Stimulated activated naive CD8-positive, alpha-beta T cell treated with anti-CD3 and anti-CD28 coated beads, Interleukin-15, Interleukin-2, amounts not matched to agents 100 U/mL and 50 U/mL, for 24 hours (primary cell): ENCODE measurements around the gene CDCA8.
"Not testable (repeated sequence)": the region's sequence is repeated elsewhere in the genome, so short reads cannot be mapped to it uniquely, and the experiment has no call there.

Experiments used
- ATAC-seq: fragments of 150-1000 bp; cut with Tn5 transposase; one replicate; pipeline ENCODE4 v1.10.0; 2021
- DNase-seq: peaks from one replicate; pipeline ENCODE4 v3.0.0; 2021

CDCA8 gene

DNA sequence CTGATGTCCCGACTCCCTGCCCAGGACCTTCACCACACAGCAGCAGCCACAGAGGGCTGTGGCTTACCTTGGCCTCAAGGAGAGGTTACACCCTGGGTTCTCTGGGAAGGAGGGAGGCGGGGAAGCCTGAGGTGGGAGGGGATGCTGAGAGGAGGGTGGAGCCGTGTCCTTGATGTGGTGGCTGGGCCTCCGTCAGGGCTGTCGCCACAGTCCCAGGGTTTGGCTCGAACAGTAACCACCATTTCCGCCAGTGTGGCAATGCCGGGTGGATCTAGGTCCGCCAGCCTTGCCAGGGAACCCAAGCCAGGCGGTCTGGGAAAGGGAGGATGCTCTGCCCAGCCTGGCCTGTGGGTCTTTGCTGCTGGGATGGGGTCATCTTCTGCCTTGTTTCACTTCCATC lies 18.4 kb upstream of the CDCA8 start:
- ATAC-seq (peak; percentile 78), DNase-seq (peak; percentile 53)

DNA sequence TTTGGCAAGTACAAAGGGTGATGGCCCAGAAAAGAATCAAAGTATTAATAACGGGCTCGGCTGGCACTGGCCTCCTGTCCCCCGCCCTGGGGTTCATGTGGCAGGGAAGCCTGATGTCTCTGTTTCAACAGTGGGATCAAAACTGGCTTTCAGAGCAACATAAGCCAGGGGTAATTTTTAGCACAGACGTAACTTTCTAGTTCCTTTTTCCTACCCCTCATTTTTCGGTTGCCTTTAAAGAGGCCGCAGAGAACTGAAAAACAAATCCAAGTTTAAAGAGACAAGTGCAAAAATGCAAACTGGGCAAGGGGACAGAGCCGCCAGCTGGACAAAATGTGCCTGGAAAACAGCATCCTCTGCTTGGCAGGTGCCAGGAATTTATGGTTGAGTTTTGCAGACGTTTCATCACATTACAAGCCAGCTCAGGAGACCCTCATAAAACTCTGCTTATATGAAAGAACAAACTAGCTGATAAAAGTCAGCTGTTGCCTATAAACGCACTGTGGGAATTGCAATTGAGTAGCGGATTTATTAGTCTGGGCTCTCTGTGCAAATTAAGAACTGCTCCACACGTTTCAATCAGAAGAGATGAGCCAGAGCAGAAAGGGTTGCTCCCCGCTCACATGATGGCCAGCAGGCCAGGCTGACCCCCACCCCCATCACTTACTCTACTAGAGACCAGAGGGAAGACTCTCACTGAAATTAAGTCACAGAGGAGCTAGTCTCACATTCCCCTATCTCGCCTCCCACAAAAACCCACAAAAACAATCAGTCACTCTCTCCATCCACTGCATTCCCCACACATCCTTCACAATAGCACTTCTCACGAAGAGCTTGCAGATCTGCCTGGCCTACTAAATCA lies 15.8 kb upstream of the CDCA8 start:
- ATAC-seq (no peak), DNase-seq (no peak)

DNA sequence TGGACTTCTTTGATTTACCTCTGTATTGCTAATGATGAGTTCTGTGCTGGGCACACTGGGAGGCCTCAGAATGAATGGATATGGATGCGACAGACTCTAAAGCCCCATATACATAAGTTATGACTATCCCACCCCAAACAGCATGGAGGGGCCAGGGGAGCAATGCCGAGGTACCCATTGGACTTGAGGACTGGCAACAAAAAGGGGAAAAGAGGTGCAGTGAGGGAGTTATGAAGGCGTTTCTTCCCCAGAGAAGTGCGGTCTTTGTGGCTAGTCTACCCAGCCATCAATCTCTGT lies 15.2 kb upstream of the CDCA8 start:
- DNase-seq (no peak), ATAC-seq (no peak)

DNA sequence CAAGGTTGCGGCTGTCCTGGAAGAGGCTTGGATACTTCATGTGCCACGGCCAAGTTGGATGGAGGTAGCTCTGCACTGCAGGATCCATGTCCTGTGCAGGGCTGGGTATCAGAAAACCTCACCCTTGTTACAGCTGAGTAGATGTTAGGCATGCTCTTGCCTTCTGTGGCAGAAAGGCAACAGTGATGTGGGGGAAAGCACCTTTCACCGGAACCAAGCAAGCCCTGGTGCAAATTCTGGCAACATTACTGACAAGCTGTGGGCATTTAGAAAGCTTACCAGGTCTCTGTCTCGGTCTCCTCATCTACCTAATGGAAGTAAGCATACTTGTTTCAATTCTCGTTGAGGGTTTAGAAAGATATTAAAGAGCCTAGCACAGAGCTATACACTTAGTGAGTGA lies 14.5 kb upstream of the CDCA8 start:
- DNase-seq (no peak), ATAC-seq (no peak)

DNA sequence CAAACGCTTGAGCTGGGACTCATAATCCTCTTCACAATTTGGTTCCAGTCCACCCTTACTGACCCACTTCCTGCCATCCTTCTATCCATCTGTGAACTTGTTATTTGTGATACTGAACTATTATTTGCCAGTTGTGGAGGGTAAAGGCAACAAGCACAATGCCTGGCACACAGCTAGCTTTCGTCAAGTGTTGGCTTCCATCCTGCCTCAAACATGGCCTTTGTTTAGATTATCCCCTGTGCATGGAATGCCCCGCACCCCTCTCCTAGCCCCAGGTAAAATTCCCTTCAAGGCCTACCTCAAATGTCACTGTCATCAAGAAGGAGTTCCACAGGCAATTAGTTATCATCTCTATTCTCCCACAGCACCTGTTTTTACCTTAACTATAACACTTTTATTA lies 11.4 kb upstream of the CDCA8 start:
- no peak for DNase-seq

DNA sequence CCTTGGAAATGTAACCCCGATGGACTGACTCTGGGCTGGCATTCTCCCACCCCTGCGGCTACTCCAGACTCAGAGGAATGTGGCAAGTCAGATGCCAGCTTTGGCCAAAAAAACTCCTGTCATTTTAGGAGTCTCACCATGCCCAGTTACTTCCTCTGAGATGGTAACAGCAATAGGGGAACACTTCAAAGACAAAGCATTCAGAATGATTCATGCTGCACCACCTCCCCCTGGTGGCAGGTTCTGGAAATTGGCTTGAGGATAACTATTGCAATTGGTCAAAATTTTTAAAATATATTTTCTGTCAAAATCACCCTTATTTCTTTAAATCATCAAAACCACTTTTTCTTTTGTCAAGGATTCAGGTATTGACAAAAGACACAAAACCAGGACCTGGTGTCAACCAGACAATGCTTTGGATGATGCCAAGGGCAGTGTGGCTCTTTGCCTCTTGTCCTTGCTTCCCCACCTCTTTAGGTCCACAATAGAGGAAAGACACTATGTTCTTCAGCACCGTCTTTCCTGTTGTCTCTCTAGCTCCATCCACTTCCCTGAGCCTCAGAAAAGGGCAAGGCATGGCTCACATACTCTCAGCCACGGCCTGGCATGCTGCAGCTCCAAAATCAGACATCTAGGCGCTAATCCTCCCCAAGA lies 9.9 kb upstream of the CDCA8 start:
- DNase-seq (peak; percentile 82), ATAC-seq (no peak)

More for the DNA sequence above, 11.4 kb upstream of the CDCA8 start:
- no peak for ATAC-seq

DNA sequence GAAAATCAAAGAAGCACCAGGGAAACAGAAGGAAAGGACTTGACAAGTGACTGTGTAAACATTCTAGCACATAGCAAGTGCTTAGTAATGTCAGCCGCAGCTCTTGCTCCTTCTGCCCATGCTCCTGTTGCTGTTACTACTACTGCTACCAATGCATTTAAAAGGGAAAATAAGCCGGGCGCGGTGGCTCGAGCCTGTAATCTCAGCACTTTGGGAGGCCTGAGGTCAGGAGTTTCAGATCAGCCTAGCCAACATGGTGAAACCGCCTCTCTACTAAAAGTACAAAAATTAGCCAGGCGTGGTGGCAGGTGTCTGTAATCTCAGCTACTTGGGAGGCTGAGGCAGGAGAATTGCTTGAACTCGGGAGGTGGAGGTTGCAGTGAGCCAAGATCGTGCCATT lies 8.1 kb upstream of the CDCA8 start:
- ATAC-seq: not testable (repeated sequence)

DNA sequence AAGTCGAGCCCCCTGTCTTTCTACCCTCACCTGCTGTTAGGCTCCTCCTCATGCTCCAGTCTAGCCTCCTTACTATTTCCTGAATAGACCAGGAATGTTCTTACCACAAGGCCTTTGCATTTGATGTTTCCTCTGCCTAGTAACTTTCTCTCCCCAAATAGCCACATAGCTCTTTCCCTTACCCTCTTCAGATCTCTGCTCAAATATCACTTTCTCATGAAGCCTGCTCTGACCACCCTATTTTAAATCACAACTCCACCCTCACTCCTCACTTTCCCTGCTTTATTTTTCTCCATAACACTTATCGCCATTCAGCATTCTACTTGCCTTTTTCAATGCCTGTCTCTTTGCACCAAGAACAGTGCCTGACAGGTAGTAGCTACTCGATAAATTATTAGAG lies 6.6 kb upstream of the CDCA8 start:
- DNase-seq (no peak), ATAC-seq (no peak)

More for the DNA sequence above, 8.1 kb upstream of the CDCA8 start:
- DNase-seq: not testable (repeated sequence)

DNA sequence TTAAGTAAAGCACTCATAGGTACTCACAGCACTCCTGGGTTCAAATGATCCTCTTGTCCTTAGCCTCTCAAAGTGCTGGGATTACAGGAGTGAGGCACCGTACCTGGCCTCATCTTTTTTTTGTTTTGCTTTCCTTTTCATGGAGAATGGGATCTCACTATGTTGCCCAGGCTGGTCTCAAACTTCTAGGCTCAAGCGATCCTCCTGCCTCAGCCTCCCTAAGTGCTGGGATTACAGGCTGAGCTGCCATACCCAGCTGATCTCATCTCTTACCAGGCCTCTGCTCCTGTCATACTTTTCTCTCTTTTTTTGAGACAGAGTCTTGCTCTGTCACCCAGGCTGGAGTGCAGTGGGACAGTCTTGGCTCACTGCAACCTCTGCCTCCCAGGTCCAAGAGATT lies 4.6 kb upstream of the CDCA8 start:
- not testable (repeated sequence) for DNase-seq, ATAC-seq

DNA sequence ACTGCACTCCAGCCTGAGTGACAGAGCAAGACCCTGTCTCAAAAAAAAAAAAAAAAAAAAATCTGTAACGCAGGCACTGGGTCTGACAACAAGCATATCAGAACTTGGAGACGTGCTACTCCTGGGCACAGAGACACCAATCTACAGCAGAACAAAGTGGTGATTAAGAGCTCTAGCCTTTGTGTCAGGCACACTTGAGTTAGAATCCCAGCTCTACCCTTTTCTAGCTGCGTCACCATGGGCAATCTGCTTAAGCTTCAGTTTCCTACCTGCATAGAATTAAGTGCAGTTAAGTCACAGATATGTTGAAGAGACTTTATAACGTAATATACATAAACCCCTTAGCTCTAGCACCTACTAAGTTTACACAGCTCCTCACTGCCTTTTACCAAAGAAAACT lies 3.4 kb upstream of the CDCA8 start:
- no peak for DNase-seq
- ATAC-seq: no peak

DNA sequence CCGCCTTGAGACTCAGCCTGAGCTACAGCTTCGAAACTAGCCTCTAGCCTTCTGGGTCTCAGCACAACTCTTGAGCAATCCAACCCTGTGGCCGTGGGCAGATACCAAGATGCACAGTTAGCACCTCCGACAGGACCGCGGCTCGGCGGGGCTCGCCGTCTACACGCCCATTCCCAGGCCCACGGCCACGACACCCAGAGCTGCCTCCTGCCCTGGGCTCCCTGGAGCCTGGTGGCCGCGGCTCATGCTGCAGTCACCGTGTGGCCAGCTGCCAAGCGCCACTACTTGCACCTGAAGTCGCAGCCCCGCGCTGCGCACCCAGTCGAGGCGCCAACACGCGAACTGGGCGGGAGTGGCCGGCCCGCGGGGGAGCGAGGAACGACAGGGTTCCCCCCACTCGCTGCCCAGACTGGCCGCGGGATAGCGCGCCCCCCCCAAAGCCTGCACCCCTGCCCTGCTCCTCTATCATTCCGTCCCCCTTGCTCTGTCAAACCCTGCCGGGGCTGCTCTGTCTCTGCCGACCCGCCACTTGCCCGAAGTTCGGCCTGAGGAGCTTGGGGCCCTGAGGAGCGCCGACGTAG lies 729 bp upstream of the CDCA8 start:
- ATAC-seq: no peak
- DNase-seq: peak; percentile 41

DNA sequence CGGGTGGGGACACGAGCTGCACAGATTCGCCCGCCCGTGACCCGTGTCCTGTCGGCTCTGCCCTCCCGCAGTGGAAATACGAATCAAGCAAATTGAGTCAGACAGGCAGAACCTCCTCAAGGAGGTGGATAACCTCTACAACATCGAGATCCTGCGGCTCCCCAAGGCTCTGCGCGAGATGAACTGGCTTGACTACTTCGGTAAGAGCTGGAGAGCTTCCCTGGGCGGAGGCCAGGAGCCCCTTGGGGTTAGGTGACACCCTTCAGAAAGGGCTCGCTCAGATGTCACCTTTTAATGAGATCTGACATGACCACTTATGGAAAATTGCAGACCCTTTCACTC lies 489 bp downstream of the CDCA8 start:
- peak; percentile 31 for DNase-seq
- ATAC-seq: no peak

DNA sequence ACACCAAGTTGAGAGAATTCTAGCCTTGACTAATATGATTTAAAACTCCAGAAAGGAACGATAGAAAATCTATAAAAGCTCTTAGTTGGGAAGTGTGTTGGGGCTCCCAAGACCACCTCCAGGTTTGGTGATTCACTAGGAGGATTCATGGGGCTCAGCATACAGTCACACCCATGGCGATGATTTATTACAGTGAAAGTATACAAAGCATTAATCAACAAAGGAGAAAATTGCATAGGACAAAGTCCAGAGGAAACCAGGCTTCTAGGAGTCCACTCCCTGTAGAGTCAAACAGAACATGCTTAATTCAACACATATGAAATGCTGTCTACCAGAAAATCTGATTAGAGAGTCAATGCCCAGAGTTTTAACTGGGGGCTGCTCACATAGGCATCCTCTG lies 4.8 kb downstream of the CDCA8 start:
- ATAC-seq (no peak), DNase-seq (no peak)

DNA sequence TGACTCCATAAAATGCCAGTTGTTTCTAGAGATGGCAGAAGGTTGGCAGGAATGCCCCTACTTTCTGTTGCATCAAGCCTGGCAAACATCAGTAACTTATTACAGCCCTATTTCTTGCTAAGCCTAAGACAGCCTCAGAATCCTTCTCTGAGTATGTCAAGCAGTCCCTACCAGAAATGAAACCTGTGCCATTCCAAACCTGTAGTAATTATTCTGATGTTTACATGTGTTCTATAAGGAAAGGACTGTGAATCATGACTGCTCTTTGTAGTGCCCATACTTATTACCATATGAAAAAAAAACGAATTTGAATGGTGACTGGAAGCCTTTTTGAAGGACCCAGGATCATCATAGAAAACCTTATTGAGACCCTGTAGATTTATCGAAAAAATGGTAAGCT lies 5.4 kb downstream of the CDCA8 start:
- ATAC-seq: no peak
- no peak for DNase-seq

DNA sequence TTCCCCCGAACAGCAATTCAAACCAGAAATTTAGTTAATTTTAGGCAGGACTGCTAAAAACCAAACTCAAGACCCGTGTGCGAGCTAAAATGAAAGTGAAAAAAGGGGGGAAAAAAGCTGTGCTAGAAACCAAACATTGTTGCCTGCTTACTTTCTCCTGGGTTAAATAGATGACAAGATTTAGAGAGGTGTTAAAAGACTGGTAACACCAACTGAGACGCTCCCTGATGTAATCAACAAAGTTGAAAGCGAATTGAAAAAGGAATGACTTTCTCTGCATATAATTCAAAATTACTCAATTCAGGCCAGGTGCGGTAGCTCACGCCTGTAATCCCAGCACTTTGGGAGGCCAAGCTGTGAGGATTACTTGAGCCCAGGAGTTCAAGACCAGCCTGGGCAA lies 6.8 kb downstream of the CDCA8 start:
- ATAC-seq: no peak
- DNase-seq: no peak

DNA sequence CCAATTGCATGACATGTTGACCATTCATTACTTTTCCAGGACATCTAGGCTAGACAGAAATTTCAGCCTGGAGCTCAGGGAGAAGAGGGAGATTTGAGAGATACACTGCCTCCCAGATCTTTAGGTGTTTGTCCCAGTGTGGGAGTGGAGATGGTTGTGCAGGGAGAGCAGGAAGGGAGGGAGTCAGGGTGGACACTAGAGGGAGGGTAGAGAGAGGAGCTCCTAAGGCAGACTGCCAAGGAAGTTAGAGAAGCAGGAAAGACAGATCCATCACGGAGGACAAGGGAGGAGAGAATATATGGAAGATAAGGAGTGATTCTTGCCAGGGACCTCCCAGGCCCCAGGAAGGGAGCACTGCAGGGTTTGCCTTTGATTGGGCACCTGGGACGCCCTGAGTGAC lies 8.7 kb downstream of the CDCA8 start:
- DNase-seq (no peak), ATAC-seq (no peak)

DNA sequence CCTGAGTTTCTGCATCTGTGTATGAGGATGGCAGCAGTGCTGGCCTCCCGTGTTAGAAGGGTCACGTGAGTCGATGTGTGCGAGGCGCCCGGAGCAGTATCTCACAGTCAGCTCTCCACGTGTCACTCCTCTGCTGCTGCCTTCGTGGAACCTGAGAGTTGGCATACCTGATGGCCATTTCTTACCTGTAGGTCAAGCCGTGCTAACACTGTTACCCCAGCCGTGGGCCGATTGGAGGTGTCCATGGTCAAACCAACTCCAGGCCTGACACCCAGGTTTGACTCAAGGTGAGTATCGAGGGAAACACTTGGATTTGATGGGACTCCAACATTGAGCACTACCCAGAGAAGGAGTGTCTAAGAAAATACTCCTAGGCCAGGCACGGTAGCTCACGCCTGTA lies 10.7 kb downstream of the CDCA8 start:
- no peak for DNase-seq
- ATAC-seq: no peak

DNA sequence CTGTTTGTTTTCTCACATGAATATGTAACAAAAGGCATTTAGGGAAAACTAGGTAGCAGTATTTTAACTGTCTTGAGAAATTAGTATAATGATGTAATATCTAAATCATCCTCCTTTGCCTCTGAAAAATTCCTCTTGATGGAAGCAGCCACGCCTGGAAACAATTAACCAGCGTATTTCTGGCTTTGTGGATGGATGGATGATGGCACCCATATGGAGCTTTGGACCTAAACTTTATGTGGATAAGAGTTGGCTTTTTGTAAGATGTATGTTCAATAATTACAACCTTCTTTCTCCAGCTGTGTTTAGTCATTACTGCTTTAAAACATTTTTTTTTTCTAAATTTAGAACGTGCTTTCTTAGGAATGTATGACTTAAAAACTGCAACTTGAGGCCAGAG lies 12.7 kb downstream of the CDCA8 start:
- DNase-seq: no peak
- no peak for ATAC-seq

DNA sequence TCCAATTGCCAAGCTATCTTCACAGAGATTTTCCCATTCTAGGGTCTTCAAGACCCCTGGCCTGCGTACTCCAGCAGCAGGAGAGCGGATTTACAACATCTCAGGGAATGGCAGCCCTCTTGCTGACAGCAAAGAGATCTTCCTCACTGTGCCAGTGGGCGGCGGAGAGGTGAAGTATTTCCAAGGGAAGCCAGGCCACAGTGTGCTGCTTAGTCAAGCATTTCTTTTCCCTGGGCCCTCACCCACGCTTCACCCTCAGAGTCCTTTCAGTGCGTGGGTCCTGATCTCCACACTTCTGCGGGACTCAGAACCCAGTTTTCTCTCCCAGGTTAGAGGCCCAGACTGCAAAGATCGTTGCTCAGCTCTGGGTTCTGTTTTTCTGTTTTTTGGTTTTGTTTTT lies 13.1 kb downstream of the CDCA8 start:
- ATAC-seq: no peak
- DNase-seq: no peak

DNA sequence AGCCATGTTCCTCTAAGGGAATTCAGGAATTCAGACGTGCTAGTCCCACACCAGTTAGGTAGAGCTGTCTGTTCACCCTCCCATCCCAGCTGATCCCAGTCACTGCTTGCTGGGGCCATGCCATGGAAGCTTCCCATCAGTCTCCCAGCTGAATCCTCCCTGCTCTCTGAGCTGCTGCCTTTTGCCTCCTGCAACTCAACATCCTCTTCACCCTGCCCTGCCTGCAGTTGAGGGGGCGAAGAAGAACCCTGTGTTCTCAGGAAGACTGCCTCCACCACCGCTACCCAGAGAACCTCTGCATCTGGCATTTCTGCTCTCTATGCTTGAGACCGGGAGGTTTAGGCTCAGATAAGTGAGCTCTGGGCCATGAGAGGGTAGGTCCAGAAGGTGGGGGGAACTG lies 16.2 kb downstream of the CDCA8 start:
- DNase-seq: no peak
- ATAC-seq: no peak

DNA sequence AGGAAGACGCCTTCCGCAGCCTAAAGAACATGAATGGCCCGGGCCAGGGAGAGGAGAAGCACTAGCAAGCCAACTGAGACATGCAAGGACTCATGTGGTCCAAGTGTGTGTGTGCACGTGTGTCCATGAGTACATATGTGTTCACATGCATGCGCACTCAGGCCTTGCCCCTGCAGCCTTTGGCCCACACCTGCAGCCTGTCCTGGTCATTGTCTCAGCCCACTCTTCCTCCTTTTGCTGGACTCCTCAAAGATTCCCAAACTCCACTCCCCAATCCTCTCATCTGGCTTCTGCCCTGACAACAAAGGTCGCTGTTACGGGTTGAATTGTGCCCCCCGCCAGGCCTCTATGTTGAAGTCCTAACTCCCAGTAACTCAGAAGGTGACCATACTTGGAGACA lies 21.9 kb downstream of the CDCA8 start:
- ATAC-seq: no peak

DNA sequence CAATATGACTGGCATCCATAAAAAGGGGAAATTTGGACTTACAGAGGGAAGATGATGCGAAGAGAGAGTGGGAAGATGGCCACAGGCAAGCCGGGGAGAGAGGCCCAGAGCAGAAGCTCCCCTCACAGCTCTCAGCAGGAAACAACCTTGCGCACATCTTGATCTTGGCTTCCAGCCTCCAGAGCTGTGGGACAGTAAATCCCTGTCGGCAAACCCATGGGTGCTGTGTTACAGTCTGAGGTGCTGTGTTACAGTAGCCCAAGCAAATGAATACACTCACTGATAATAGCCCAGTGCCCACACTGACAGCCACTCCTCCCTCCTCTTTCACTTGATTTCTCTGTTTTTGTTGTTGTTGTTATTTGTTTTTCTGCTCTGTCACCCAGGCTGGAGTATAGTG lies 22.4 kb downstream of the CDCA8 start:
- ATAC-seq (no peak), DNase-seq (no peak)

More for the DNA sequence above, 21.9 kb downstream of the CDCA8 start:
- DNase-seq: no peak

DNA sequence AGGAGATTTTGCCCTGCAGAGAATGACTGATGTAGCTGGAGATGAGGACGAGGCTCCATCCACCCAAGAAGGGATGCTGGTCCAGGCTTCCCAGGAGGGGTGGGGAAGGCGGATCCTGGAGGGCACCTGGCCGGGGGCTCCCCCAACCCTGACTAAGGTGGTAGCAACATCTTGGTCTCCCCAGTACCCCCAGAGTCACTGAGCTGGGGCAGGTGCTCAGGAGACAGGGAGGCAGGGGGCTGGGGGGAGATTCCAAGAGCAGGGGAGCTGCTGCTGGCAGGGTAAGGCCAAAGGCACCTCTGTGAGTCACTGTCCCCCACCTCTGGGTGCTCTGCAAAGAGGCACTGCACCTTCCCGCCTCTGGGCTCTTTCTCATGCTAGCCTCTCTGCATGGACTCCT lies 24.0 kb downstream of the CDCA8 start:
- no peak for ATAC-seq
- DNase-seq: no peak

DNA sequence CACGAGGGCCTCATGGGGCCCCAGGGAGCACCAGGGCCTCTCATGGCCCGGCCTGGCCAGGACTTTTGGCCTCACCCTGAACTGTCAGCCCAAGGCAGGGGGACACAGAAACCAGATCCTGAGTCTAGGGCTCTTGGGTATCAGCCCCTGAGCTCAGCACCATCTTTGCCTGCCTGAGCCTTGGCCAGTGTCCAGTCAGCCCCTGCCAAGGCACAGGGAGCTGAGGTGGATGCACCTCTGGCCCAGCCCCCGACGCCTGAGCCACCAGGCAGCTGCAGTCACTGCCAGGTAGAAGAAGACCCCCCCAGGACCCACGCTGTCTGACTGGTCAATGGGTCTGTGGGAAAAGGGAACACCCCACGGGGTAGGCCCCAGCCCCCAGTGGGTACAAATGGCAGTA lies 25.3 kb downstream of the CDCA8 start:
- DNase-seq: no peak
- ATAC-seq: no peak
